ENCODE data around the gene PTBP3.
"Not testable (repeated sequence)": the region's sequence is repeated elsewhere in the genome, so short reads cannot be mapped to it uniquely, and the experiment has no call there.

PTBP3 gene

GRCh38 chr9:112322701-112323377, 10.6 kb downstream of the PTBP3 start:
- no peak for DNase-seq

- no peak for DNase-seq
Measured at GRCh38 chr9:112316258-112316943, 17.0 kb downstream of the PTBP3 start.

- DNase-seq = no peak
Measured at GRCh38 chr9:112315331-112316257, 17.8 kb downstream of the PTBP3 start.

GRCh38 chr9:112312139-112312538, 21.3 kb downstream of the PTBP3 start:
- no peak for DNase-seq

GRCh38 chr9:112311497-112311896, 21.9 kb downstream of the PTBP3 start:
- no peak for DNase-seq

GRCh38 chr9:112310826-112311225, 22.6 kb downstream of the PTBP3 start:
- DNase-seq = no peak

GRCh38 chr9:112308588-112308987, 24.8 kb downstream of the PTBP3 start:
- DNase-seq = peak; percentile 67 to 79

- no peak for DNase-seq
Measured at GRCh38 chr9:112301420-112301819, 32.0 kb downstream of the PTBP3 start.

GRCh38 chr9:112299514-112299913, 33.9 kb downstream of the PTBP3 start:
- DNase-seq = no peak

- no peak for DNase-seq
Measured at GRCh38 chr9:112296929-112297328, 36.5 kb downstream of the PTBP3 start.

- DNase-seq = no peak
Measured at GRCh38 chr9:112295174-112295573, 38.2 kb downstream of the PTBP3 start.

GRCh38 chr9:112288029-112288428, 45.4 kb downstream of the PTBP3 start:
- DNase-seq = no peak

GRCh38 chr9:112286926-112287325, 46.5 kb downstream of the PTBP3 start:
- DNase-seq = no peak

- DNase-seq = no peak
Measured at GRCh38 chr9:112285056-112285455, 48.4 kb downstream of the PTBP3 start.

- no peak for DNase-seq
Measured at GRCh38 chr9:112283582-112284253, 49.7 kb downstream of the PTBP3 start.

- not testable (repeated sequence) for DNase-seq
Measured at GRCh38 chr9:112282841-112283240, 50.6 kb downstream of the PTBP3 start.

GRCh38 chr9:112280904-112281303, 52.5 kb downstream of the PTBP3 start:
- DNase-seq = no peak

- no peak for DNase-seq
Measured at GRCh38 chr9:112279501-112279900, 53.9 kb downstream of the PTBP3 start.

- DNase-seq = no peak
Measured at GRCh38 chr9:112278152-112278551, 55.3 kb downstream of the PTBP3 start.

- no peak for DNase-seq
Measured at GRCh38 chr9:112274600-112274999, 58.8 kb downstream of the PTBP3 start.

GRCh38 chr9:112273876-112274275, 59.5 kb downstream of the PTBP3 start:
- DNase-seq = no peak

GRCh38 chr9:112271466-112272098, 61.8 kb downstream of the PTBP3 start:
- no peak for DNase-seq
